ENCODE data around the gene LEPROT.
"Not testable (repeated sequence)": the region's sequence is repeated elsewhere in the genome, so short reads cannot be mapped to it uniquely, and the experiment has no call there.

GRCh38 chr1:65455678-65456077 is 35.2 kb downstream of the LEPROT start:
- TF ChIP-seq SUZ12 (IDR thresholded peaks at IDR 0.05; ENCODE audit: extremely low read depth, insufficient read depth, insufficient read length); ZNF274 (IDR thresholded peaks at IDR 0.05; ENCODE audit: low read depth, low read length); YY1 (IDR thresholded peaks at IDR 0.05; ENCODE audit: insufficient read depth, insufficient read length): not testable (repeated sequence)
